Upper lobe of left lung (tissue), 4 donors: ENCODE measurements around the gene PPL.

Experiments used
- CTCF ChIP-seq, 6 experiments: fragments of 450-650 bp in 4 of 6; fragments of 200-600 bp in 2 of 6; sonication (generic) in 2 of 6; IDR thresholded peaks; one replicate each; pipeline ENCODE4 v1.5.1; 2016 to 2019; ENCODE audit warnings: antibody characterized with exemption in 6 of 6
- EP300 ChIP-seq, 4 donors: sonication (generic); formaldehyde crosslinking; IDR thresholded peaks; one replicate each; pipeline ENCODE4 v1.5.1; 2017; ENCODE audit warnings: antibody characterized with exemption in 4 of 4, control low read depth in 2 of 4
- POLR2A ChIP-seq, 4 donors: fragments of 450-650 bp; IDR thresholded peaks; one replicate each; pipeline ENCODE4 v1.5.1; 2016 to 2017; ENCODE audit warnings: antibody characterized with exemption in 4 of 4, mild to moderate bottlenecking in 2 of 4
- POLR2AphosphoS5 ChIP-seq, 2 donors: sonication (generic); formaldehyde crosslinking; IDR thresholded peaks; one replicate each; pipeline ENCODE4 v1.5.1; 2017; ENCODE audit warnings: antibody characterized with exemption in 2 of 2

DNA sequence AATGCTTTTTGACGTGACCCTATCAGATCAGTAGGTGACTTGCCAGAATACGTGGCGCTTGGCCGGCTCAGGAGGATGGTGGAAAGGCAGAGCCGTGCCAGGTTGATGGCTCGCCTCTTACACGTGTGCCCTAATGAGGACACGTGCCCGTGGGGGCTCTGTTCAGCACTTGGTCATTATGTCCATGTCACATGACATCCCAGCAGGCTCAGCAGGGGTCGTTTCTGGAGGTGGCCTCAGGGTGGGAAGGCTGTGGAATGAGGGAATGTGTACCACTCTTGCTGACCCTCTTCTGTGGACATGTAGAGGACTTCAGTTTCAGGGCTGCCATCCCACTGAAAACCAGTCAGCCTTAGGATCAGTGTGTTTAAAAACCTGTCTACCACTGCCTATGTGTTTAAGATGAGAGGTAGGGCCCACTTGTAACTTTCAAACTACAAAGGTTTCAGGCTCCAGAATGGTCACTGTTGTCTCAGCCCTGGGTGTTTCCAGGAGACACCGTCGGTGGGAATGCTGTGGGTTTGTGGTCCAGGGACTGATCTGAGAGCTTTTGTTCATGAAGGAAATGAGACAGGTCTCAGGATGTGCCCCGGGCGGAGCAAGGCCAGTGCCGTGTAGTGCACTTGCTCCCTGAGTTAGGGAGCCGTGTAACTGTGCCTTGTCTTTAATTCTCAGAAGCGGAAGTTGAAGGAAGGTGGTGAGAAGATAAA, 77.6 kb downstream of the PPL start:
- TF ChIP-seq CTCF (IDR thresholded peaks at IDR 0.05), result no peak
- TF ChIP-seq POLR2A (IDR thresholded peaks at IDR 0.05), result no peak
- no peak for TF ChIP-seq POLR2AphosphoS5 (IDR thresholded peaks at IDR 0.05)
- no peak for TF ChIP-seq EP300 (IDR thresholded peaks at IDR 0.05)
